Left colon (tissue), 2 donors: ENCODE measurements around the gene PIK3R4. TPM values are rescaled to one million over a fixed set of nuclear protein-coding genes. Genes with fewer than 3 reads are reported as not detected.

Experiments used
- ATAC-seq: fragments of 200-7000 bp; cut with Tn5 transposase; one replicate; pipeline ENCODE4 v1.9.1; 2020; ENCODE audit warnings: mild to moderate bottlenecking, moderate library complexity
- DNase-seq, 2 donors: peaks; one replicate each; pipeline ENCODE4 v3.0.0-alpha.2; 2020
- intact Hi-C, 2 donors: fragments of 100-400 bp; cut with DNase I in 1 of 2; cut with micrococcal nuclease in 1 of 2; formaldehyde crosslinking; loops; one replicate each; pipeline versions ENCODE4 v1.11.2 to v1.14.0; 2022; cut with DNase I, micrococcal nuclease
- total RNA-seq, 2 donors: library from RNA; stranded (reverse); fragmentation: NEBNext Ultra II Directional; extraction: Animal tissue kit (Norgen Biotek cat#: 25700); gene quantifications; one replicate each; pipeline ENCODE4 v1.2.1, GENCODE V29; 2021
- donor health status: DM: no; HTN: no; CAD: no.
- donor health status: DM: yes; HTN: yes; CAD: no.

PIK3R4 gene
- total RNA-seq, 2 donors from 2014 or later, result 20.2 to 21.2 TPM

- no peak for DNase-seq
- no peak for ATAC-seq
- intact Hi-C loops, result no loop called here
Observed at GRCh38 chr3:130748981-130749380, 2.4 kb upstream of the PIK3R4 start.

- no peak for ATAC-seq
- no peak for DNase-seq
- intact Hi-C loops, result no loop called here
Observed at GRCh38 chr3:130748467-130748861, 1.8 kb upstream of the PIK3R4 start.

DNA sequence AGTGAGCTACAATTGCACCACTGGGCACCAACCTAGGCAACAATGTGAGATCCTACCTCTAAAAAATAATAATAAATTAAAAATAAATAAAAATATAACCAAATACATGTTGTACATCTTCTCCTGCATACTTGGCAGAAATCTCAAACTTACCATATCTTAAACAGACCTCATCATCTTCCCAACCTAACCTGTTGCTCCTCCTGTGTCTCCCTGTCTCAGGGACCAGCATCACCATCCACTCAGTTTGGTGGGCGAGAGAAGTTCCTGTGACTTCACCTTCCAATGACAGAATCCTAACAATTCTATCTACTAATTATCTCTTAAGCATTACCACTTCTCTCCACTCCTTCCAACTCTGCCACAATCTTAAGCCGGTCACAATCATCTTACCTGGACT, 3.3 kb downstream of the PIK3R4 start:
- ATAC-seq (no peak), DNase-seq (no peak)
- intact Hi-C loops, result no loop called here

DNA sequence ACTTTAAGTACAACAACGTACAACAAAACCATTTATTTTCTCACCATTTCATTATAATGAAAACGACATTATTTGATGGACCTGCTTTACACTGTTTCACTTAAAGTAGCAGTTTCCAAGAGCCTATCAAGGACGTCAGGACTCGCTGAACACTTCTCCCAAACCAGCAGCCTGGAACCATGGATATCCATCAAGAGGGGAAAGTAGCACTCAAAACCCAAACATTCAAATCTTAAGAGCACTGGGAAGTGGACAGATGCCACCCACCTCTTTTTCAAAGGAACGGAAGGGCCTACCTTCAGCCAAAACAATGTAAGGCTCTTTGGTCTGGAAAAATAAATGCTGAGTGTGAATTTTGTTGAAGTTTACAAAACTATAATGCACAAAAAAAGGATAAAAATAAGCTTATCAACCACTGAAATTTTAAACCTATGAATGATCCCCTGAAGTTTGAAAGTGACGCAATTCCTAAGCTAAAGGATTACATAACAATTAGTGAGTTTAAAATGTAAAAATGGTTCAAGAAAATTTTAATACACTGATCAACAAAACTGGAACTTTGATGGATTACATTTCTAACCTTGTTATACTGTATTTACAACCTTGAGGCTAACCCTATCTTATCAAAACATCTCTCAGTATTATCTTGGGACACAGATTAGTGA, 4.6 kb downstream of the PIK3R4 start:
- intact Hi-C loops, result no loop called here
- ATAC-seq, result no peak
- DNase-seq, result no peak

GRCh38 chr3:130739848-130740247, 6.8 kb downstream of the PIK3R4 start:
- intact Hi-C loops, result no loop called here
- ATAC-seq (no peak), DNase-seq (no peak)

DNA sequence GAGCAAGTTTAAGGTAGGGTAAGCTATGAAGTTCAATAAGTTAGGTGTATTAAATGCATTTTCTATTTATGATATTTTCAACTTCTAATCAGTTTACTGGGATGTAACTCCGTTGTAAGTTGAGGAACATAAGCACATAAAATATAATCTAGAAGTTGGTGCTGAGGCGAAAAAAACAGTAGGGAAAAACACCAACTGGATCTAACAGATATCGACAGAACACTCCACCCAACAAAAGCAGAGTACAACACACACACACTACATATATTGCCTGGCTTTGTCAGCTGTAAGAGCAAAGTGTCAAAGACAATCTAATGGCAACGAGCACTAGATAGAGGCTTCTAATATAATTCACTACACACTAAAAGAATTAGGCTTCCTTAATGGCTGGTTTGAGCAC, 8.4 kb downstream of the PIK3R4 start:
- intact Hi-C loops, result no loop called here
- DNase-seq, result no peak
- no peak for ATAC-seq

DNA sequence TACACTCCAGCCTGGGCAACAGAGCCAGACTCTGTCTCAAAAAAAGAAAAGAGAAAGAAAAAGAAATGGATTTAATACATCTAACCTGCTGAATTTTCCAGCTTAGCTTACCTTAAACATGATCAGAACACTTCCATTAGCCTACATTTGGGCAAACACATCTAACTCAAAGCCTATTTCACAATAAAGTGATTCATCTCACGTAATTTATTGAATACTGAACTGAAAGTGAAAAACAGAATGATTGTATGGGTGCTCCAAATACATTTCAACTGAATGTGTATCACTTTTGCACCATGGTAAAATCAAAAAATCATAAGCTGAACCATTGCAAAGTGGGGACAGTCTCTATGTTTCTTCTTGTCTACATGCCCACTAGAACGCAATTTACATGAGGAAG, 9.0 kb downstream of the PIK3R4 start:
- intact Hi-C loops, result no loop called here
- DNase-seq, result no peak
- no peak for ATAC-seq

GRCh38 chr3:130733236-130733875, 13.3 kb downstream of the PIK3R4 start:
- ATAC-seq (no peak), DNase-seq (no peak)
- intact Hi-C loops, result no loop called here

- intact Hi-C loops, result no loop called here
- no peak for DNase-seq
- ATAC-seq, result no peak
Observed at GRCh38 chr3:130732501-130732900, 14.1 kb downstream of the PIK3R4 start.

GRCh38 chr3:130731817-130732216, 14.8 kb downstream of the PIK3R4 start:
- DNase-seq (no peak), ATAC-seq (no peak)
- intact Hi-C loops, result no loop called here

GRCh38 chr3:130729154-130729553, 17.5 kb downstream of the PIK3R4 start:
- ATAC-seq (no peak), DNase-seq (no peak)
- intact Hi-C loops, result no loop called here

DNA sequence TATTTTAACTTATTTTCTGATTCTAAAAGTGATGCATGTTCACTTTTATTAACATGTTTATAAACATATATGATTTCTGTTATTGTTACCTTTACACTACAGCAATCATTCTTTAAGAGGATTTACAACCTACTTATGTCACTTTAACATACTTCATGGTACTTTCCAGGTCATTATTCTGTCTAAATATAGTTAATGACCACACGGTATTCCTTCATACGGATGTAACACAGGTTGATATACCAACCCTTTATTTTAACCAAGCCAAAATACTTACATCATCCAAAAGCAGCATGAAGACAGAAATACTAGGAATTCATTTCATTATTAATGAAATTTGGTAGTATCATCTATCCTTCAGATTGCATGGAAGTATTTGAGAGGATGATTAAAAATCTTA, 18.6 kb downstream of the PIK3R4 start:
- ATAC-seq, result no peak
- DNase-seq, result no peak
- intact Hi-C loops, result no loop called here

GRCh38 chr3:130725746-130726145, 20.9 kb downstream of the PIK3R4 start:
- intact Hi-C loops, result no loop called here
- ATAC-seq (no peak), DNase-seq (no peak)

DNA sequence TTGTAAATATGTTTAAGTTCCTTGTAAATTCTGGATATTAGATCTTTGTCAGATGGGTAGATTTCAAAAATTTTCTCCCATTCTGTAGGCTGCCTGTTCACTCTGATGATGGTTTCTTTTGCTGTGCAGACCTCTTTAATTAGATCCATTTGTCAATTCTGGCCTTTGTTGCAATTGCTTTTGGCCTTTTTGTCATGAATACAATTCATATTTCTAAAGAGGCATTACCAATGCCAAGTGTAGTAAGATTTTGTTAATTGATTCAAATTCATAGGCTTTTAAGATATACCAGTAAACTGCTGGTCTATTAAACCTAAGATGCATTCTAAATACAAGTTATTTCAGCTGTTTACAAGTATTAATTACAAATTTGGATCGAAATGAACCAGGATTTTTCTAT, 31.0 kb downstream of the PIK3R4 start:
- ATAC-seq (no peak), DNase-seq (no peak)
- intact Hi-C loops, result no loop called here

DNA sequence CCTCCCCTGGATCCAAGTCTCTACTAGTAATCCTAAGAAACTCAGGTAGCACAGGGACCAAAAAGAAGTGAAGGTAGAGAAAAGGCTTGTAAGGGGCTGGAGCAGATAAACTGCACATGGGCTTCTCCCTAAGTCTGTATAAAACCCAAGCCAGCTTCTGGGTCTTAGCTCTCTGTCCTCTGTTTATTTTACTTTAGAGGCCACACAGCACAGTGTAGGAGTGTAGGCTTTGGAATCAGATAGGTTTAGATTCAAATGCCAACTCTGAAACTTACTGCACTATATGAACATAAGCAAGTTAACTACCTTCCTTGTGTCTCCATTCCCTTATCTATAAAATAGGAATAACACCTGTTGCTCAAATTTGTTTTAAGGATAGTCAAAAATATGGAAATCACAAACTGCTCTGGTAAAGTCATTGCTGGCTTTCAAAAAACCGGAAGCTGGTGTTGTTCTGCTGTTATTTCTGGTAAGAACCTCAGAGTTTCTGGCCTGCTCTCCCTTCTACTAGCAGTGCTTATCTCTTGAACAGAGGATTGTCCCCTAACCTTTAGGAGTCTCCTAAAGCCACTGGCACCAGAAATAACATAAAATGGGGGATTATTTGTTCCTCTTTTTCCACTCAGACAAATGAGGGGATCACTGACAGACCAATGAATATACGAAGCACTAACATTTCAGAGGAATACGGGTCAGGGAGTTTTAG, 33.8 kb downstream of the PIK3R4 start:
- DNase-seq, result no peak
- intact Hi-C loops, result no loop called here
- ATAC-seq, result no peak

DNA sequence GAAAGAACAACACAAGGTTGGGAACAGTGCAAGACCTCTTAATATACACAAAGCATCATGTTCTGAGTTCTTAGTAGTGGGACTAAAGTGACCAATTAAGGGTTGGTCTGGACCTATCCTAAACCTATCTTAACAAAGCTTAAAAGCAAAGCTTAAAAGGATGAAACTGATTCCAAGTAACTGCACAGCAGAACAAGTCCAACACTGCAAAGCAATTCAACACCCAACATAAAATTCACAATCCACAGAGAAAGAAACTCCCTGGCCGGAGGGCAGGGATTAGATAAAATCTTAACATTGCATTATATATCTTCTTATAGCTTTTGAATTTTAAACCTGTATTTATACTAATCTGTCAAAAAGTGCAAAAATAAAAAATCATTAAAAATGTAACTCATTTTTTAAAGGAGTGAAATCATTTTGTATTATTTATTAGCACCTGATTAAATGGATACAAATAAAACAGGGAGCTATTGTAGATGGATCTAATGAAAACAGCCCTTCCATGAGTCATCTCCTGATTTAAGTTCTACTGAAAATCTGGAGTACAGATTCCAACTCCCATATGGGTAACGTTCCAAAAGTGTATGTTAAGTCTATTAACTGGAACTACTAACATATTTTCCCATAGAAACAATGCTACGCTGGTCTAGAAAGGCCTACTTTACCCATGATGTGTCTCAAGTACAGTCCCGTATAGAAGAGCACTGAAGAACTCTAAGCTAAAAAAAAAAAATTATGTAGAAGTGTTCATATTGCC, 34.9 kb downstream of the PIK3R4 start:
- no peak for ATAC-seq
- intact Hi-C loops, result no loop called here

GRCh38 chr3:130709671-130710070, 37.0 kb downstream of the PIK3R4 start:
- ATAC-seq (no peak), DNase-seq (no peak)
- intact Hi-C loops, result no loop called here

More for the DNA sequence above, 34.9 kb downstream of the PIK3R4 start:
- no peak for DNase-seq

DNA sequence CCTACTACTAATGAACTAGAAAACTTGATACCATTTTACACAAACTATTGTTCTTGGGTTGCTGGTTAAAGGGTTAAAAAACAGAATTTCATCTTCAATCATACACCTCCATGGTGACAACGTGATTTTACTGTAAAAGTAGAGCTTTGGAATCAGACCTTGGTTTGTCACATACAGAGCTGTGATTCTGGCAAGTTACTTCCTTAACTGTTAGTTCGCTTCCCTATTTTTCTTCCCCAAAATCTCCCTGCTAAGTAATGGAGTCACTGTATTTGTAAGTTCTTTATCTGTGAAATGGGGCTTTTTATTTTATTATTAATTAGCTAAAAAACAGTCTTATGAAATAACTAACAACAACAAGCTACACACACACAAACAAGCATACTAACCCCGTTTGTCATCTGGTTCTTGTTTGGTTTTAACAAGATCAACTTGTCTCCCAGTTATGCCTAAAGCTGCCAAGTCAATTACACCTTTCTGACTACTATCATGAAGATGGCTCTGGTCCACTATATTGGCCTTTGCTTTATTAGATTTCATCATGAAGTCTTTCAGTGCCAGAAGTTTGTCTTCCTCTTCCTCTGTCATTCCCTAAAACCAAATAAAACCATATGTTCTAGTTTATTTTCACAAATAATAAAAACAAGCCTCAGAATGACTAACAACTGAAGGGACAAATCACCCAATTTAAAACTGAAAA, 38.6 kb downstream of the PIK3R4 start:
- intact Hi-C loops, result no loop called here
- no peak for ATAC-seq
- DNase-seq, result no peak

GRCh38 chr3:130705501-130705900, 41.1 kb downstream of the PIK3R4 start:
- intact Hi-C loops, result no loop called here
- ATAC-seq (peak; percentile 66), DNase-seq (no peak)
